HepG2 (cell line): ENCODE data around the gene SRCAP. TPM values are rescaled to one million over a fixed set of nuclear protein-coding genes. Genes with fewer than 3 reads are reported as not detected.
A peak's percentile ranks its signal among the peaks of the same experiment; 100 is the strongest.

Experiments
- AGO2 ChIP-seq: fragments of 200-400 bp; formaldehyde crosslinking; optimal IDR thresholded peaks from 2 replicates; pipeline ENCODE3; 2017; ENCODE audit warnings: mild to moderate bottlenecking, low read depth, low read length, moderate library complexity
- CHCHD3 ChIP-seq: sonication (generic); formaldehyde crosslinking; IDR thresholded peaks from 2 replicates; pipeline ENCODE4 v1.8.0; 2022; ENCODE audit warnings: mild to moderate bottlenecking, missing genetic modification reagents, moderate library complexity
- EHMT2 ChIP-seq: fragments of 200-600 bp; sonication (generic); IDR thresholded peaks from 2 replicates; pipeline ENCODE4 v1.7.0; 2017; ENCODE audit warnings: antibody characterized with exemption, low read depth, low read length, borderline replicate concordance
- ETV5 ChIP-seq: IDR thresholded peaks from 2 replicates; pipeline ENCODE4 v1.6.1; 2018; ENCODE audit warnings: missing biosample characterization, missing genetic modification reagents, inconsistent platforms, borderline replicate concordance
- GLMP ChIP-seq: sonication (generic); formaldehyde crosslinking; IDR thresholded peaks from 2 replicates; pipeline ENCODE4 v1.9.0; 2021; ENCODE audit warnings: missing genetic modification reagents, mild to moderate bottlenecking, borderline replicate concordance
- NFE2L2 ChIP-seq: fragments of 150-350 bp; IDR thresholded peaks from 2 replicates; pipeline ENCODE4 v1.6.1; 2014; ENCODE audit warnings: low read length
- NFKBIZ ChIP-seq: IDR thresholded peaks from 2 replicates; pipeline ENCODE4 v1.6.1; 2018; ENCODE audit warnings: missing genetic modification reagents, missing compliant biosample characterization
- NFYB ChIP-seq: sonication (generic); formaldehyde crosslinking; IDR thresholded peaks from 2 replicates; pipeline ENCODE4 v1.4.0; 2020; ENCODE audit warnings: missing genetic modification reagents
- NR2F2 ChIP-seq: IDR thresholded peaks from 2 replicates; pipeline ENCODE4 v1.6.1; 2012; ENCODE audit warnings: low read depth, inconsistent platforms, borderline replicate concordance
- RXRB ChIP-seq: IDR thresholded peaks from 2 replicates; pipeline ENCODE4 v1.6.1; 2016; ENCODE audit warnings: borderline replicate concordance, missing genetic modification reagents, missing compliant biosample characterization
- SP5 ChIP-seq: IDR thresholded peaks from 2 replicates; pipeline ENCODE4 v1.6.1; 2016; ENCODE audit warnings: low read depth, borderline replicate concordance
- ZBTB7B ChIP-seq: sonication (generic); formaldehyde crosslinking; IDR thresholded peaks from 2 replicates; pipeline ENCODE4 v1.4.0; 2020; ENCODE audit warnings: missing genetic modification reagents
- ZFP36 ChIP-seq: fragments of 150-350 bp; IDR thresholded peaks from 2 replicates; pipeline ENCODE4 v1.6.1; 2018; ENCODE audit warnings: borderline replicate concordance, low read length, low read depth; ENCODE audit not compliant: partially characterized antibody
- ZFP90 ChIP-seq: sonication (generic); formaldehyde crosslinking; IDR thresholded peaks from 2 replicates; pipeline ENCODE4 v1.8.0; 2022; ENCODE audit warnings: missing genetic modification reagents, mild to moderate bottlenecking, inconsistent platforms, borderline replicate concordance
- ZFY ChIP-seq: sonication (generic); formaldehyde crosslinking; IDR thresholded peaks from 2 replicates; pipeline ENCODE4 v1.4.0; 2020; ENCODE audit warnings: missing genetic modification reagents
- ZNF260 ChIP-seq: sonication (generic); formaldehyde crosslinking; IDR thresholded peaks from 2 replicates; pipeline ENCODE4 v1.4.0; 2020; ENCODE audit warnings: missing genetic modification reagents, low read depth, mild to moderate bottlenecking, borderline replicate concordance
- ZNF263 ChIP-seq: sonication (generic); formaldehyde crosslinking; IDR thresholded peaks from 2 replicates; pipeline ENCODE4 v1.4.0; 2020; ENCODE audit warnings: missing genetic modification reagents
- ZNF441 ChIP-seq: sonication (generic); formaldehyde crosslinking; IDR thresholded peaks from 2 replicates; pipeline ENCODE4 v1.7.0; 2021; ENCODE audit warnings: missing genetic modification reagents, borderline replicate concordance
- polyA plus RNA-seq, 8 experiments: library from polyadenylated mRNA; depleted of rRNA in 3 of 8; stranded (reverse) in 7 of 8; unstranded in 1 of 8; fragments of >200 nt; fragmentation: Illumina TruSeq in 4 of 8; extraction: Trizol in 4 of 8; gene quantifications; 2 replicates each; pipeline versions ENCODE4 v1.2.1 to v1.2.3, GENCODE V29; 2011 to 2016; ENCODE audit warnings: low read depth in 4 of 8, missing spikeins in 1 of 8, mixed read lengths in 1 of 8; ENCODE audit not compliant: insufficient read depth in 1 of 8
- total RNA-seq, 5 experiments: library from RNA; depleted of rRNA; stranded (reverse); fragments of >200 nt; fragmentation: Illumina TruSeq; extraction: Trizol; gene quantifications; 2 replicates each; pipeline ENCODE4 v1.2.3, GENCODE V29; 2016; ENCODE audit warnings: low read depth in 1 of 5
- TF ChIP-seq, protein P1 (sequence below): fragments of 450-650 bp; IDR thresholded peaks from 2 replicates; pipeline ENCODE4 v1.6.1; 2017
- TF ChIP-seq, protein P2 (sequence below): sonication (generic); formaldehyde crosslinking; IDR thresholded peaks from 2 replicates; pipeline ENCODE4 v1.4.0; 2020; ENCODE audit warnings: missing genetic modification reagents
- TF ChIP-seq, protein P3 (sequence below): IDR thresholded peaks from 2 replicates; pipeline ENCODE4 v1.6.1; 2016; ENCODE audit warnings: missing compliant biosample characterization, missing genetic modification reagents, borderline replicate concordance

The SRCAP gene
- total and polyA plus RNA-seq, 2 of the 13 experiments (the other 11 are each of a cell fraction or from before 2014, with no cell fraction given): 4.9 to 9.0 TPM

DNA sequence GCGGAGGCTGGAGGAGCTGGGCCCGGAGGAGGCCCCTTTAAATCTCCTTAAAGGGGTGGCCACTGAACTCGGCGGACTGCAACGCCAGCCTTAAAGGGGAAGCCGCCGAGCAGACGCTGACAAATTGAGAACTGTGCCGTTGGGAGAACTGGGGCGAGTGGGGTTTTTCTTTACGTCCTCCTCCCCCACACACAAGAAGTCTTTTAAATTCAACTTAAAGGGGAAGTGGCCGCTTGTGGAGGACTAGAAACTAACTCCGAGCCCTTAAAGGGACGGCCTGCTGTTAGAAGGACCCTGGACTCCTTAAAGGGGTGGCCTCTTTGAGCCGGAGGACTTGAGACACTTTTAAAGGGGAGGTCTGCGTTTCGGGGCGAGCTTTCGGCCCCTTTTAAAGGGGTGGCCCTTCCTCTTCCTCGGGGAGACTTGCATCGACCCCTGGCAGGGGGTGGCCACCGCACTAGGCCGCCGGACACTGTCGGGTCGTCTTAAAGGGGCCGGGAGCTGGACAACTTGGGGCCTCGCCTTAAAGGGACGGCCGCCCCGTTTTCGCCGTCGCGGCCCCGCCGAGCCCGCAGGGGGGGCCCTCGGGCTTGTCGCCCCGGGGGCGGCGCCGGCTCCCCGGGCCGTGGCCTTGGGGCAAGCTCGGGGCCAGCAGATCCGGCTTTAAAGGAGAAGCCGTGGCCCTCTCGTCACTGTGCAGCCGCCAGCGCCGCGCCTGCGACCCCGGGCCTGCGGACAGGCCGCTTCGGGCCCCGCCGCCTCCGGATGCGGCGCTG is 40.1 kb upstream of the SRCAP start (continued):
- no peak for TF ChIP-seq NFYB
- TF ChIP-seq RXRB (CRISPR knock-in tag): no peak
- TF ChIP-seq NFE2L2: no peak
- TF ChIP-seq ZNF260 (CRISPR knock-in tag): no peak
- TF ChIP-seq ZFY (CRISPR knock-in tag): peak; percentile 83
- TF ChIP-seq EHMT2: no peak
- TF ChIP-seq, protein P1, sequence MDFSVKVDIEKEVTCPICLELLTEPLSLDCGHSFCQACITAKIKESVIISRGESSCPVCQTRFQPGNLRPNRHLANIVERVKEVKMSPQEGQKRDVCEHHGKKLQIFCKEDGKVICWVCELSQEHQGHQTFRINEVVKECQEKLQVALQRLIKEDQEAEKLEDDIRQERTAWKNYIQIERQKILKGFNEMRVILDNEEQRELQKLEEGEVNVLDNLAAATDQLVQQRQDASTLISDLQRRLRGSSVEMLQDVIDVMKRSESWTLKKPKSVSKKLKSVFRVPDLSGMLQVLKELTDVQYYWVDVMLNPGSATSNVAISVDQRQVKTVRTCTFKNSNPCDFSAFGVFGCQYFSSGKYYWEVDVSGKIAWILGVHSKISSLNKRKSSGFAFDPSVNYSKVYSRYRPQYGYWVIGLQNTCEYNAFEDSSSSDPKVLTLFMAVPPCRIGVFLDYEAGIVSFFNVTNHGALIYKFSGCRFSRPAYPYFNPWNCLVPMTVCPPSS: no peak
- peak; percentile 59 for TF ChIP-seq AGO2
- 0 out of 2 replicates have a peak, but pooled peaks have one; percentile 12 for TF ChIP-seq NFKBIZ (CRISPR knock-in tag)
- TF ChIP-seq NR2F2: peak; percentile 9; the same call in 1 of the 2 replicates
- TF ChIP-seq GLMP: no peak
- TF ChIP-seq SP5 (CRISPR knock-in tag): 0 out of 2 replicates have a peak, but pooled peaks have one; percentile 9
- TF ChIP-seq ETV5: no peak
- TF ChIP-seq, protein P2, sequence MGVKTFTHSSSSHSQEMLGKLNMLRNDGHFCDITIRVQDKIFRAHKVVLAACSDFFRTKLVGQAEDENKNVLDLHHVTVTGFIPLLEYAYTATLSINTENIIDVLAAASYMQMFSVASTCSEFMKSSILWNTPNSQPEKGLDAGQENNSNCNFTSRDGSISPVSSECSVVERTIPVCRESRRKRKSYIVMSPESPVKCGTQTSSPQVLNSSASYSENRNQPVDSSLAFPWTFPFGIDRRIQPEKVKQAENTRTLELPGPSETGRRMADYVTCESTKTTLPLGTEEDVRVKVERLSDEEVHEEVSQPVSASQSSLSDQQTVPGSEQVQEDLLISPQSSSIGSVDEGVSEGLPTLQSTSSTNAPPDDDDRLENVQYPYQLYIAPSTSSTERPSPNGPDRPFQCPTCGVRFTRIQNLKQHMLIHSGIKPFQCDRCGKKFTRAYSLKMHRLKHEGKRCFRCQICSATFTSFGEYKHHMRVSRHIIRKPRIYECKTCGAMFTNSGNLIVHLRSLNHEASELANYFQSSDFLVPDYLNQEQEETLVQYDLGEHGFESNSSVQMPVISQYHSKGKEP (CRISPR knock-in tag): no peak
- TF ChIP-seq ZFP36: no peak
- no peak for TF ChIP-seq ZNF263
- peak; percentile 72; the same call in 1 of the 2 replicates for TF ChIP-seq ZFP90 (CRISPR knock-in tag)
- peak; percentile 16; the same call in 1 of the 2 replicates for TF ChIP-seq ZNF441 (CRISPR knock-in tag)
- peak; percentile 32; the same call in 1 of the 2 replicates for TF ChIP-seq ZBTB7B (CRISPR knock-in tag)
- TF ChIP-seq, protein P3, sequence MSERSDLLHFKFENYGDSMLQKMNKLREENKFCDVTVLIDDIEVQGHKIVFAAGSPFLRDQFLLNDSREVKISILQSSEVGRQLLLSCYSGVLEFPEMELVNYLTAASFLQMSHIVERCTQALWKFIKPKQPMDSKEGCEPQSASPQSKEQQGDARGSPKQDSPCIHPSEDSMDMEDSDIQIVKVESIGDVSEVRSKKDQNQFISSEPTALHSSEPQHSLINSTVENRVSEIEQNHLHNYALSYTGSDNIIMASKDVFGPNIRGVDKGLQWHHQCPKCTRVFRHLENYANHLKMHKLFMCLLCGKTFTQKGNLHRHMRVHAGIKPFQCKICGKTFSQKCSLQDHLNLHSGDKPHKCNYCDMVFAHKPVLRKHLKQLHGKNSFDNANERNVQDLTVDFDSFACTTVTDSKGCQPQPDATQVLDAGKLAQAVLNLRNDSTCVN (CRISPR knock-in tag): no peak; the same call in 1 of the 2 replicates
- TF ChIP-seq CHCHD3 (CRISPR knock-in tag): no peak
